Suprapubic skin (tissue), 4 donors: ENCODE results near the gene TCF20.

Experiments
- EP300 ChIP-seq: sonication (generic); formaldehyde crosslinking; IDR thresholded peaks from one replicate; pipeline ENCODE4 v1.6.1; 2017; ENCODE audit warnings: antibody characterized with exemption
- POLR2A ChIP-seq, 2 donors: fragments of 450-650 bp; IDR thresholded peaks; one replicate each; pipeline ENCODE4 v1.6.1; 2017; ENCODE audit warnings: antibody characterized with exemption in 2 of 2, mild to moderate bottlenecking in 2 of 2, moderate library complexity in 2 of 2
- POLR2AphosphoS5 ChIP-seq, 3 donors: sonication (generic); formaldehyde crosslinking; IDR thresholded peaks; one replicate each; pipeline ENCODE4 v1.6.1; 2017; ENCODE audit warnings: antibody characterized with exemption in 3 of 3
- TF ChIP-seq, protein P1 (sequence below), 2 donors: fragments of 200-600 bp in 1 of 2; fragments of 450-650 bp in 1 of 2; sonication (generic) in 1 of 2; IDR thresholded peaks; one replicate each; pipeline ENCODE4 v1.5.1; 2016 to 2019; ENCODE audit warnings: antibody characterized with exemption in 2 of 2, mild to moderate bottlenecking in 1 of 2, moderate library complexity in 1 of 2

DNA sequence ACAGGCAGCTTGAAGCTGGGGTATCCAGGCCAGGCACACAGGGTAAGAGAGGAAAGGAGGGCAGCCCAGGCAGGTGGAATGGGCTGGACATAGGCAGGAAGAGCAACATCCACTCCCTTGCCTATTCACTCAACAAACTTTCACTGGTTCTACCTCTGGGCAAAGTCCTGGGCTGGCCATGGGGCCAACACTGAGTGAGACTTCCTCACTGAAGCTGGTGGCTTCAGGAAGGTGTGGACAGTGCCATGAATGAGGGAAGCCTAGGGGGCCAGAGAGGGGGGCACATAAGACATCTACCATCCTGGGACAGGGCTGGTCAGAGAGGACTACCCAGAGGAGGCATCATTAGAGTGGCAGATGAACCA is 44.9 kb upstream of the TCF20 start:
- TF ChIP-seq, protein P1, sequence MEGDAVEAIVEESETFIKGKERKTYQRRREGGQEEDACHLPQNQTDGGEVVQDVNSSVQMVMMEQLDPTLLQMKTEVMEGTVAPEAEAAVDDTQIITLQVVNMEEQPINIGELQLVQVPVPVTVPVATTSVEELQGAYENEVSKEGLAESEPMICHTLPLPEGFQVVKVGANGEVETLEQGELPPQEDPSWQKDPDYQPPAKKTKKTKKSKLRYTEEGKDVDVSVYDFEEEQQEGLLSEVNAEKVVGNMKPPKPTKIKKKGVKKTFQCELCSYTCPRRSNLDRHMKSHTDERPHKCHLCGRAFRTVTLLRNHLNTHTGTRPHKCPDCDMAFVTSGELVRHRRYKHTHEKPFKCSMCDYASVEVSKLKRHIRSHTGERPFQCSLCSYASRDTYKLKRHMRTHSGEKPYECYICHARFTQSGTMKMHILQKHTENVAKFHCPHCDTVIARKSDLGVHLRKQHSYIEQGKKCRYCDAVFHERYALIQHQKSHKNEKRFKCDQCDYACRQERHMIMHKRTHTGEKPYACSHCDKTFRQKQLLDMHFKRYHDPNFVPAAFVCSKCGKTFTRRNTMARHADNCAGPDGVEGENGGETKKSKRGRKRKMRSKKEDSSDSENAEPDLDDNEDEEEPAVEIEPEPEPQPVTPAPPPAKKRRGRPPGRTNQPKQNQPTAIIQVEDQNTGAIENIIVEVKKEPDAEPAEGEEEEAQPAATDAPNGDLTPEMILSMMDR (IDR thresholded peaks at IDR 0.05) = no peak
- TF ChIP-seq POLR2A (IDR thresholded peaks at IDR 0.05) (no peak), POLR2AphosphoS5 (IDR thresholded peaks at IDR 0.05) (no peak), EP300 (no peak)
